ENCODE results near the gene NRCAM.

- TF ChIP-seq ZNF777 (tag by site-specific recombination; IDR thresholded peaks at IDR 0.05; ENCODE audit: borderline replicate concordance) (no peak), ZBTB26 (tag by site-specific recombination; optimal IDR thresholded peaks at IDR 0.05) (no peak), ZNF362 (tag by site-specific recombination; IDR thresholded peaks at IDR 0.05) (no peak), ZNF692 (tag by site-specific recombination; IDR thresholded peaks at IDR 0.05) (no peak), BCL11A (tag by site-specific recombination; IDR thresholded peaks at IDR 0.05; ENCODE audit: low read depth) (no peak), ZNF335 (tag by site-specific recombination; conservative IDR thresholded peaks at IDR 0.05) (no peak), YY1 (tag by site-specific recombination; IDR thresholded peaks at IDR 0.05) (no peak), ZNF654 (tag by site-specific recombination; IDR thresholded peaks at IDR 0.05; ENCODE audit: low read depth) (no peak), ZSCAN18 (tag by site-specific recombination; IDR thresholded peaks at IDR 0.05) (no peak), ZBTB21 (tag by site-specific recombination; IDR thresholded peaks at IDR 0.05) (no peak)
Measured at GRCh38 chr7:108419961-108420908, 36.0 kb downstream of the NRCAM start.
